Neural cell (in vitro differentiated cells): ENCODE data around the gene IBTK. TPM values are rescaled to one million over a fixed set of nuclear protein-coding genes. Genes with fewer than 3 reads are reported as not detected.
"Not testable (repeated sequence)": the region's sequence is repeated elsewhere in the genome, so short reads cannot be mapped to it uniquely, and the experiment has no call there.

ENCODE experiments used
- H2AFZ ChIP-seq: fragments of 200-600, 300-800 bp; sonication (generic), shearing (Covaris generic); 2 replicates; pipeline ENCODE4 v1.6.0; 2014; ENCODE audit warnings: low read depth, mild to moderate bottlenecking, antibody characterized with exemption, low read length, moderate library complexity
- H3F3A ChIP-seq: fragments of 200-600 bp; shearing (Covaris generic); 2 replicates; pipeline ENCODE4 v1.6.1; 2016; ENCODE audit warnings: mild to moderate bottlenecking, moderate library complexity, mixed read lengths, antibody characterized with exemption, low read length; ENCODE audit not compliant: insufficient read depth, poor library complexity, severe bottlenecking
- H3K27ac ChIP-seq: fragments of 200-600, 300-800 bp; sonication (generic), shearing (Covaris generic); 2 replicates; pipeline ENCODE4 v1.5.1; 2014; ENCODE audit warnings: mild to moderate bottlenecking, low read length, moderate library complexity
- H3K27me3 ChIP-seq: fragments of 300-800, 200-600 bp; sonication (generic), shearing (Covaris generic); 2 replicates; pipeline ENCODE4 v1.6.0; 2014; ENCODE audit warnings: mild to moderate bottlenecking, low read depth, low read length, moderate library complexity; ENCODE audit not compliant: insufficient read depth
- H3K36me3 ChIP-seq: fragments of 300-800, 200-600 bp; sonication (generic), shearing (Covaris generic); 2 replicates; pipeline ENCODE4 v1.5.1; 2014; ENCODE audit warnings: mild to moderate bottlenecking, antibody characterized with exemption, low read length, moderate library complexity; ENCODE audit not compliant: insufficient read depth
- H3K4me2 ChIP-seq: fragments of 300-800, 200-600 bp; sonication (generic), shearing (Covaris generic); 2 replicates; pipeline ENCODE4 v1.6.0; 2014; ENCODE audit warnings: mild to moderate bottlenecking, low read length
- H3K4me3 ChIP-seq: fragments of 300-800, 200-600 bp; sonication (generic), shearing (Covaris generic); 2 replicates; pipeline ENCODE4 v1.5.1; 2014; ENCODE audit warnings: mild to moderate bottlenecking, low read length, moderate library complexity
- H3K79me2 ChIP-seq: fragments of 200-600 bp; shearing (Covaris generic); replicated peaks from 2 replicates; pipeline ENCODE4 v1.6.0; 2014; ENCODE audit warnings: mild to moderate bottlenecking, low read length, moderate library complexity; ENCODE audit not compliant: insufficient read depth
- H3K9ac ChIP-seq: fragments of 300-800, 200-600 bp; sonication (generic), shearing (Covaris generic); 2 replicates; pipeline ENCODE4 v1.6.1; 2016; ENCODE audit warnings: mild to moderate bottlenecking, low read length, mixed read lengths
- H3K9me2 ChIP-seq: fragments of 200-600 bp; shearing (Covaris generic); 2 replicates; pipeline ENCODE4 v1.6.1; 2016; ENCODE audit warnings: mild to moderate bottlenecking, low read length, mixed read lengths; ENCODE audit not compliant: insufficient read depth
- H3K9me3 ChIP-seq: fragments of 200-600, 300-800 bp; sonication (generic), shearing (Covaris generic); 2 replicates; pipeline ENCODE4 v1.6.1; 2016; ENCODE audit warnings: mild to moderate bottlenecking, mixed run types, low read length, moderate library complexity, mixed read lengths
- H4K20me1 ChIP-seq: fragments of 200-600 bp; shearing (Covaris generic); 2 replicates; pipeline ENCODE4 v1.6.1; 2016; ENCODE audit warnings: mild to moderate bottlenecking, mixed run types; ENCODE audit not compliant: insufficient read depth
- CTCF ChIP-seq: fragments of 450-650 bp; IDR thresholded peaks from 2 replicates; pipeline ENCODE4 v1.5.1; 2014; ENCODE audit warnings: antibody characterized with exemption, mild to moderate bottlenecking, moderate library complexity; ENCODE audit not compliant: poor library complexity, severe bottlenecking
- MXI1 ChIP-seq: fragments of 450-650 bp; conservative IDR thresholded peaks from 2 replicates; pipeline ENCODE4 v1.6.1; 2014; ENCODE audit warnings: antibody characterized with exemption, mild to moderate bottlenecking; ENCODE audit not compliant: poor library complexity, severe bottlenecking
- POLR2AphosphoS5 ChIP-seq: IDR thresholded peaks from 2 replicates; pipeline ENCODE4 v1.6.1; 2012
- REST ChIP-seq: IDR thresholded peaks from 2 replicates; pipeline ENCODE4 v1.6.1; 2012; ENCODE audit warnings: borderline replicate concordance
- polyA plus RNA-seq: library from polyadenylated mRNA; depleted of rRNA; stranded (reverse); fragments of >200 nt; gene quantifications from 2 replicates; pipeline ENCODE4 v1.2.3, GENCODE V29; 2014
- small RNA-seq, 3 experiments: library from RNA; depleted of rRNA; stranded (forward); fragments of <200 nt; gene quantifications; one replicate each; pipeline ENCODE3, GENCODE V24; 2012

IBTK gene
- polyA plus RNA-seq, 1 donor from 2014 or later: 64.6 TPM

GRCh38 chr6:82129797-82130196 is 117.7 kb downstream of the IBTK start:
- Histone ChIP-seq H3K9ac (no peak overlapping the region), H3F3A (no peaks in the 10 kb centered on the region), H3K4me3 (no peak overlapping the region), H3K36me3 (no peaks in the 10 kb centered on the region), H4K20me1 (no peaks in the 10 kb centered on the region), H3K79me2 (no peaks in the 10 kb centered on the region), H3K27ac (no peak overlapping the region), H3K27me3 (no peaks in the 10 kb centered on the region), H3K9me3 (no peaks in the 10 kb centered on the region), H2AFZ (no peak overlapping the region), H3K9me2 (no peaks in the 10 kb centered on the region), H3K4me2 (no peak overlapping the region)
- TF ChIP-seq CTCF: no peak

- not testable (repeated sequence) for H4K20me1 ChIP-seq, H3K27me3 ChIP-seq, H3K36me3 ChIP-seq, H3K27ac ChIP-seq, H2AFZ ChIP-seq, H3K4me2 ChIP-seq, H3K9ac ChIP-seq, H3F3A ChIP-seq, H3K9me2 ChIP-seq, H3K4me3 ChIP-seq, H3K9me3 ChIP-seq, H3K79me2 ChIP-seq
Measured at GRCh38 chr6:82128973-82129372, 118.6 kb downstream of the IBTK start.

GRCh38 chr6:82123632-82124031 is 123.9 kb downstream of the IBTK start:
- Histone ChIP-seq H3K4me2 (no peak overlapping the region), H3K9me3 (no peaks in the 10 kb centered on the region), H3K9ac (no peak overlapping the region), H4K20me1 (no peaks in the 10 kb centered on the region), H3K9me2 (no peaks in the 10 kb centered on the region), H3K27ac (no peak overlapping the region), H3K4me3 (no peak overlapping the region), H3K27me3 (no peaks in the 10 kb centered on the region), H3F3A (no peaks in the 10 kb centered on the region), H3K36me3 (no peaks in the 10 kb centered on the region), H2AFZ (no peak overlapping the region), H3K79me2 (no peaks in the 10 kb centered on the region)
- TF ChIP-seq CTCF: no peak
- no peak for TF ChIP-seq MXI1
- TF ChIP-seq POLR2AphosphoS5: no peak
- no peak for TF ChIP-seq REST

Small RNA genes within 50 kb of the gene (small RNA-seq; reads per million reads assigned to genes)
- gene RNU6-130P: 0 reads per million in 3 experiments

Other genes with a start within 250 kb of the IBTK start
- 25.0 and 31.0 TPM in 2 replicates for gene TPBG, start 116.1 kb upstream of the IBTK start, polyA plus RNA-seq